Activated CD4-positive, alpha-beta T cell treated with anti-CD3 and anti-CD28 coated beads, Interleukin-10, Interleukin-2, amounts not matched to agents 100 ng/mL and 50 ng/mL, durations not matched to agents 16 hours and 8 hours (primary cell): ENCODE data around the gene SCYL1.

Experiments used
- DNase-seq: peaks from one replicate; pipeline ENCODE4 v3.0.0-alpha.2; 2020

Gene SCYL1

DNA sequence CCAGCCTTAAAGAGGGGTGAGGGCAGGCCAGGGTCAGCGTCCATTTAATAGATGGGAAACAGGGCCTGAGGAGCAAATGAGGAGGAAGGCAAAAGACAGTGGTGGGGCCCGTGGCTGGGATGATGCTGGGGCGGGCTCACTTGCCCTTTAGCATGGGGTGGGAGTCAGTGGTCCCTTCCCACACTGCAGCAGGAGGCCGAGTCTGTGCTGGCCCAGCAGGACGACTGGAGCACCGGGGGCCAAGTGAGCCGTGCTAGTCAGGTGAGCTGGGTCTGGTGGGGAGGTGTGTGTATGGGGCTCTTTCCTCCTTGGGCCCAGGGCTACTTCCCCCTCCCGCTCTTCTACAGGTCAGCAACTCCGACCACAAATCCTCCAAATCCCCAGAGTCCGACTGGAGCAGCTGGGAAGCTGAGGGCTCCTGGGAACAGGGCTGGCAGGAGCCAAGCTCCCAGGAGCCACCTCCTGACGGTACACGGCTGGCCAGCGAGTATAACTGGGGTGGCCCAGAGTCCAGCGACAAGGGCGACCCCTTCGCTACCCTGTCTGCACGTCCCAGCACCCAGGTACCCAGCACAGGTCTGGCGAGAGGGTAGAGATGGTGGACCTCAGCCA lies 12.8 kb downstream of the SCYL1 start:
- DNase-seq = no peak

DNA sequence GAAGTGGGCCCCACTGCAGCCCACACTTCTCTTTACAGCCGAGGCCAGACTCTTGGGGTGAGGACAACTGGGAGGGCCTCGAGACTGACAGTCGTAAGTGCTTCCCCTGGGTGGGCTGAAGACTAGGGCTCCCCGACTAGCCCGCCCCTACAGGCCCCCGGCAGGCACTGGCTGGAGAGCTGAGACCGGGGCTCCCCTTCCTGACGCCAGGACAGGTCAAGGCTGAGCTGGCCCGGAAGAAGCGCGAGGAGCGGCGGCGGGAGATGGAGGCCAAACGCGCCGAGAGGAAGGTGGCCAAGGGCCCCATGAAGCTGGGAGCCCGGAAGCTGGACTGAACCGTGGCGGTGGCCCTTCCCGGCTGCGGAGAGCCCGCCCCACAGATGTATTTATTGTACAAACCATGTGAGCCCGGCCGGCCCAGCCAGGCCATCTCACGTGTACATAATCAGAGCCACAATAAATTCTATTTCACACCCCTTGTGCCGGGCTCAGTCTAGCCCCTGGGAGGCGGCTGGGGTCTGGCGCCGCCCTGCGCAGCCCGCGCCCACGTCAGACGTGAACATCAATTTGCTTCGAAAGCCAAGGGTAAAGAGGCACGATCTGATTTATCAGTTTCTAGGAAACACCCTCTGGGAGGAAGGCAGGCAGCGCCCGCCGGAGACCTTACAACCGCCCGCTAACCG lies 13.5 kb downstream of the SCYL1 start:
- no peak for DNase-seq

DNA sequence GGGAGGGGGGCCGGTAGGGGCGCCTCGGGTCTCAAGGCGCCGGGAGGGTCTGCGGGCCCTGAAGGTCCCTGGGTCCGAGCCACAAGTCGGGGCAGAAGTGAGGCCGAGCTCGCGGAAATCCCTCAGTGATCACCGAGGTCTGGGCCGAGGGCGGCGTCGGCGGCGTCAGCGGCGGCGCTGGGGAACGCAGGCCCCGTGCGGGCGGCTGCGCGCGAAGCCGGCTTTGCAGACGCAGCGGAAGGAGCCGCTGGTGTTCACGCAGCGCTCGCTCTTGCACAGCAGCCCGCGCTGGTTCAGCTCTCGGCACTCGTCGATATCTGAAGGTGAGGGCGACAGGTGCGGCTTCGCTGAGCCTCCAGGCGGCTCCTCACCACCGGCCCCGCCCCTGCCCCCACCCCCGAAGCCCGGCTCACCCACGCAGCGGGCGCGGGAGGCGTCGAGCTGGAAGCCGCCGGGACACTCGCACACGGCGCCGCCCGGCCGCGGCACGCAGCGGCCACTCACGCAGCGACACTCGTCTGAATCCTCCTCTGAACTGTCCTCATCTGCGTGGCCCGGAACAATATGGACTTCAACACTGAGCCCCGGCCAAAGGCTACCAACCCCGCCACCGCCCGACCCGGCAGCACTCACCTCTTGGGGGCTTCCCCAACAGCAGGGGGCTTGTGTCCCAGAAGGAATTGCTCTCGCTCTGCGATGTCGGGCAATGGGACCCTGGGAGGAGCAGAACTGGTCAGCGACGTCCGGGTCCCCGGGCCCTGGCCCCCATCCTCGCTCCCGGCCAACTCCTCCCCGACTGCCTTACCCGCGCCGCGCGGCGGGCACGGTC lies 14.2 kb downstream of the SCYL1 start:
- no peak for DNase-seq

DNA sequence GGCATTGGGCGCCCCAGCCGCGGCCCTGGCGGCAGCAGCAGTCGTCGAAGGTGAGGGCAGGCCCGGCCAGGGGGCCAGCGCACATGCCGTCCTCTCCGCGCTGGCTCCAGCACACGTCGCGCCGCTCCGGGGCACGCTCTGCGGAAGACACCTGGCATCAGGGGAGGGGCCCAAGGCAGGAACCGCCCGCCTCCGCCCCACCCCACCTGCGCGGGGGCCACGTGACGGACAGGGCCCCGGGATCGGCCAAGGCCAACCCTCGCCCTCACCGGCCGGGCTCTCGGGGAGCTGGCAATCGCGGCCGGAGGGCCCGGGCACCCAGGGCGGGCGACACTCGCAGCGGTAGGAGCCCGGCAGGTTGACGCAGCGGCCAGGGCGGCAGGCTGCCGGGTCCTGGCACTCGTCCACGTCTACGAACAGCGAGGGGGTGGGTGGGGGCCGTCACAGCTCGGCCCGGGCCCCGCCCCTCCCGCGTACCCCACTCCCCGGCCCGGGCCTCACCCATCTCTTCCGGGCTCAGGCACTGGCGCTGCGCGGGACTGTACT lies 14.9 kb downstream of the SCYL1 start:
- DNase-seq = no peak

DNA sequence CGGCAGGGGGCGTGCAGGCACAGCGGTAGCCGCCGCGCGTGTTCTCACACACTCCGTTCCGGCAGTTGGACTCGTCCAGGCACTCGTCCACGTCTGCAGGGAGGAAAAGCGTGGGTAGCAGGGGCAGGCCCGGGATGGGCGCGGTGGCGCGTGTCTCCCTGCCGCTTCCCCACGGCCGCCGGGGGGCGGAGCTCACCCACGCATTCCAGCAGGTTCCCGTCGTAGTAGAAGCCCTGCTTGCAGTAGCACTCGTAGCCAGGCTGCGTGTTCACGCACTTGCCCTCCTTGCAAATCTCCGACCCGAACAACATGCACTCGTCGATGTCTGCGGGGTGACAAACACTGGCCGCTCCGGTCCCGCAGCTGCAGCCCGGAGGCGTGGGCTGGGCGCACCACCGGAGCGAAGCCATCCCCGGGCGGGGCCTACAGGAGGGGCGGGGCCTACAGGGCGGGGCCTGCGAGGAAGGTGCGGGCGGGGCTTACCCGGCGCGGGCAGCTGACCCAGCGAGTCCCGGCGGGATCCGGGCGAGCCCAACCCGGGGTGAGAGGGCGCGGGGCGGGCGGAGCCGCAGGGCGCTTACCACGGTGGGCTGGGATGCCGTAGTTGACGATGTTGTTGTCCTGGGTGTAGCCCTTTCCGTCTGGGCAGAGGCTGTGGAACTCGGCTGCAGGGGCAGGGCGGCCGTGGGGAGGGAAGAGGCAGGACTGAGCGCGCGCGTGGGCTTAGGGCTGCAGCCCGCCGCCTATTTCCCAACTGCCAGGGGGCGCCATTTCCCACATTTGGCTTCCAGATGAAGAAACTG lies 15.6 kb downstream of the SCYL1 start:
- peak; percentile 94 for DNase-seq

DNA sequence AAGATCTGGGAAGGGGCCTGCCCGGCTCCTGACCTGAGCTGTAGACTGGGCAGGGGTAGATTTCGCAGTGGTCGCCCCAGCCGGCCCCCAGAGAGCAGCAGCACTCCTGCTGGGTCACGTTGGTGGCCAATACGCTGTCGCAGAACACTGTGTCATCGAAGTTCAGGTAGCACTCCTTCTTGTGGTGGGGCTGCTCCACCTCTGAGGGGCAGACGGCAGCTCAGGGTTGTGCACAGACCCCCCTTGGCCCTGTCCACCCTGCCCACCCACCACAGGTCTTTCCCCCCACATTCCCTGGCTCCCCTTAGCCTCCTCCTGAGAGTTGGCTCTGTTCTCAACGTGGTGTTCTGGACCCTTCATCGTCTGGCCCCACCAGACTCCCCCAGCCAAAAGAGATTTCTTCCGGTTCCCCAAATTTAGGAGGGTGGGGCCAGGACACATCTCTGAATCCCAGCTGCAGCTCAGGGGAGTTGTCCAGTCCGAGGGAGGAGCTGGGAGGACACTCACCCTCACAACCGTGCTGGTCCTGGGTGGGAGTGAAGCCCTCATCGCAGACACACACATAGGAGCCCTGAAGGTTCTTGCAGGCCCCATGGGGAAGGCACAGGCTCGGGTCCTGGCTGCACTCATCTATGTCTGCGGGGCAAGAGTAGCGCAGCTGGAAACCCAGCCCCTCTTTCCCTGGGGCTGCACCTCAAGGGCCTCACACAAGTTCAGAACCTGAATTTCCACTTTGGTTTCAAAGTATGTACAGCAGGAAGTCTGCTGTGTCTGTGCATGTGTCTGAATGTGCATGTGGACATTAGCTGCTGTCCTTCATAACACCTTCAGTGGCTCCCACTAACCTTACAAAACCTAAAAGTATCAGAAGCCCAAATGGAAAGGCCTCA lies 16.5 kb downstream of the SCYL1 start:
- no peak for DNase-seq

DNA sequence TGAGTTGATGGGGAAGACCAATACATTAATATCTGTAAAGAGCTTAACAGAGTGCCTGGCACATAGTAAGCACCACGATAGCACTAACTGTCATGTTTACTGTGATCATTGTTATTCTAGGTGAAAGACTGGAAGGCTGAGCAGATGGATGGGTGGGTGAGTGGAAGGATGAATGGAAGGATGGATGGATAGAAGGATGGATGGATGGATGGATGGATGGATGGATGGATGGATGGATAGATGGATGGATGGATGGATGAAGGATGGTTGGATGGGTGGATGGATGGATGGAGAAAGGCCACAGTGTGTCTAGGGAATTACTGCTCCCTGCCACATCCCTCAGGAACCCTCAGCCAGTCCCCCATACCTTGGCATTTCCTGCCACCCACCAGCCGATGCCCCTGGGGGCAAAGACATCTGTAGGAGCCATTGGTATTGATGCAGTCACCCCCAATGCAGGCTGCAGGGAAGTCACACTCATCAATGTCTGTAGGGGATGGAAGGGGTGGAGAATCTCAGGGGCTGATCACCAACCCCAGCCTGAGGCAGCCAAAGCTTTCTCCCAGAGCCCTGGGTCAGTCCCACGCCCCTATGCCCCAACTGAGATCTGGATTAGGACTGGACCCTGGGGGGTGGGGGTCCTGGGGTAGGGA lies 18.0 kb downstream of the SCYL1 start:
- no peak for DNase-seq

DNA sequence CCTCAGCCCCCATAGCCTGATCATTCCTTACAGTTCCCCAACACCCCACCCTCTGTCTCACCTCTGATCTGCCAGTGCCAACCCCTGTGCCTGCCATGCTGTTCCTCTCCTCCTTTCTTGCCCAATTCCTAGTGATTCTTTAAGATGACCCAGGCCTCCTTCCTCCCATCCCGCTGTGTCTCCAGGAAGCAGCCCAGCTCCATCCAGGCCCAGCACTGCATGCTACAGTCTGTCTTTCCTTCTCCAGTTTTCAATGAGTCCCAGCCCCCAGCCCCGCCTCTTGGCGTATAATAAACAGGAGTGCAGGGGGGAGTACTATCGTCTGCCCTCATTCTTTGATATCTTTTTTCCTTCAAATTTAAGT lies 21.0 kb downstream of the SCYL1 start:
- no peak for DNase-seq

DNA sequence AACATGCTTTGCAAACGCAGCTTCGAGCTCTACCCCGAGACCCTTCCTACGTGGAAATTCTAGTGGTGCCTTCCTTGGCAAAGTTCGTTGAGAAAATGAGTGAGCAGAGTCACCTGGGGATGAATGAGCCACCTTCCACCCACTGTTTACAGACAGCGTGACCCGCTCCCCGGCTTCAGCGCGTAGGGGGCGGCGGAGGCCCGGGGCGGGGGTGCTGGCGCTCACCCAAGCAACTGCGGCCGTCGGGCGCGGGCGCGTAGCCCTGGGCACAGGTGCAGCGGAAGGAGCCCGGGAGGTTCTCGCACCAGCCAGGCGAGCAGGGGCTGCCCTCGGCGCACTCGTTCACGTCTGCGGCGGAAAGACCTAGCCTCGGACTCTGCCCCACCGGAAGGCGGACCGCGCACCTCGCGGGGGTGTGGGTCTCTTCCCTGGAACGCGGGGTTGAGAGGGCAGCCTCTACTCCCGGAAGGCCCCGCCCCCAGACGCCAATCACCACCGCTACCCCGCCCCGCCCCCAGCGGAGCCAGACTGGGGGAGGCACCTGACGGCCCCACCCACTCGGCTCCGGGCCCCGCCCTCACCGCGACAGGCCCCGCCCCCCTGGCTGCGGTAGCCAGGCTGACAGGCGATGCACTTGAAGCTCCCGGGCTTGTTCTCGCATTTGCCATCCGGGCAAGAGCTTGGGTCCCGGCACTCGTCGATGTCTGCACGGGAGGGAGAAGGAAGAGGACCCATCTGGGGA lies 21.5 kb downstream of the SCYL1 start:
- DNase-seq = peak; percentile 98

DNA sequence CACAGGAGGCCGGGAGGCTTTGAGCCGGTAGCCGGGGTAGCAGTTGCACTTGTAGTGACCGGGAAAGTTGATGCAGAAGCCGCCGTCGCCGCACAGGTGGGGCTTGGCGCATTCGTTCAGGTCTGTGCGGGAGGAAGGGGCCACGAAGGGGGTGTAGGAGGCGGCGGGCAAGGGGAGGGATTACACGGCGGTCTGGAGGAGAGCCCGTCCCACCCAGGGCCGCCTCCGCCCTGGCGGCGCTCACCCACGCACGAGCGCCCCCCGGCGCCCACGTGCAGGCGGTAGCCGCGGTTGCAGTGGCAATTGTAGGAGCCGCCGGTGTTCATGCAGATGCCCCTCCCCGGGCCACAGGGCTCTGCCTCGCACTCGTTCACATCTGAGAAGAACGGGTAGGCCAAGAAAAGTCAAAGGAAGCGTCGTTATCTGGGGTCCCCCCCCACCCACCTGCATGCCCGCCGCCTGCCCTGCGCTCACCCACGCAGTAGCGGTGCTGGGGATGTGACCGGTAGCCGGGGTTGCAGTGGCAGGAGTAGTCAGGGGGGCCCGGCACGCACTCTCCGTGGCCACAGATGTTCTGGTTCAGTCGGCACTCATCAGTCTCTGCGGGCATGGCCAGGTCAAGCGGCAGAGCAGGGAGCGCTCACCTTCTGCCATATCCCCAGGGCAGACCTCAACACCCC lies 22.7 kb downstream of the SCYL1 start:
- no peak for DNase-seq

DNA sequence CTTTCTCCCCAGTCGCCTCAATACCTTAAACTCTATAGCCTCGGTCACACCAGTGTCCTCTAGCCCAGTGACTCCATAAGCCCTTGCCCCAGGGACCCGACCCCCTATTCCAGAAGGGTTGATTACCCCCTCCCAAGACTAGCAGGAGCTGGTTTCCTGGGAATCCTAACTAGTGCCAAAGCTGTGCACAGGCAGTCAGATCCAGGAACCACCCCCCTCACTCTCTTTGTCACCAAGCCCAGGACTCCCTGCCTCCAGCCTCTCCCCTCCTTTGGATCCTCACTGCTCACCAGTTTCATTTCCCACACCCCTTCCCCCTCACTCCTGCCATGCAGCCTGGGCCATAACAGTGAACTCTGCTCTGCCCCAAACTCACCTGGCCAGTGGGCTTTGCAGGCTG lies 23.5 kb downstream of the SCYL1 start:
- no peak for DNase-seq

DNA sequence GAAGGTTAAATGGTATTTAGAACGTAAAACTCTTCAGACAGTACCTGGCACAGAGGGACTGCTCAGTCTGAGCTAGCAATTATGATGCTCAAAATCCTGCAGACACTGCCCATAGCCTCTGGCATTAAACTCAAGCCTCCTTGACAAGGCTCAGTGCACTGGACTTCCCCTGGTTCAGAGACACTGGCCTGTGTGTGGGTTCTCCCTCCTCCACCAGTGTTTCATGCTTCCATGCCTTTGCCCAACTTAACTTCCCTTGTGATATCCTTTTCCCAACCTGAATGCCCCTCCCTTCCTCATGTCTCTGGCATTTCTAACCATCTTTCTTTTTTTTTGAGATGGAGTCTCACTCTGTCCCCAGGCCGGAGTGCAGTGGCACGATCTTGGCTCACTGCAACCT lies 24.2 kb downstream of the SCYL1 start:
- no peak for DNase-seq

DNA sequence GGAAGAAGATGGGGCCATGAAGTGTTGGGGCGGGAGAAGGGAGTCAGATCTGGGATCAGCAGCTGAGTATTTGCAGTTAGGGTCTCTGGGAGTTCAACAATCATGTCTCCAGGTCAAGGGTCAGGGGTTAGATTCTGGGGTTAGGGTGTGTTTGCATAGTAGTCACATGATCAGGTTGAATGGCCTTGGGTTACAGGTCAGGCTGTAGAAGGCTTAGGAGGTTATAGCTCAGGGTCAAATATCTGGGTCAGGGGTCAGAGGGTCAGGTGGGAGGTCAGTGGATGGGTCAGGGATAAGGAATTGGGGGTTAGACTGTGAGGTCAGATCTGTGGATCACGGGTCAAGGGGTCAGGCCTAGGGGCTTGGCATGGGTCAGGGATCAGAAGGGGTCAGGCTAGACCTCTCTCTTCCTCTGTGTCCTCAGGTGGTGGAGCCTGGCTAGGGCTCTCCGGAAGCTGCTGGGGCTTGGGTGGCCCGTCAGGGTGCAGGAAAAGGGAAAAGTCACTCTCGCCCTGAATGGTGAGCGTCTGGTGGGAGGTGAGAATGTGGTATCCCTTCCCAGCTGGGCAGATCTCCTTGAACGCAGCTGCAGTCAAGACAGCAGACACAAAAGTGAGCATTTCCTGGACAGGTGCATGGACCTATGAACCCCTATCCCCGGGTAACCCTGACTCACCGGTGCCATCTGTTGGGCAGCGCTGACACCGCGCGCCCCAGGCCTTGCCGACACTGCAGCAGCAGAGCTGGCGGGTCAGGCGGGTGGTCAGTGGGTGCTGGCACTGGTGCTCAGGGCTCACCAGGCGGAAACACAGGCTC lies 26.9 kb downstream of the SCYL1 start:
- peak; percentile 74 for DNase-seq

DNA sequence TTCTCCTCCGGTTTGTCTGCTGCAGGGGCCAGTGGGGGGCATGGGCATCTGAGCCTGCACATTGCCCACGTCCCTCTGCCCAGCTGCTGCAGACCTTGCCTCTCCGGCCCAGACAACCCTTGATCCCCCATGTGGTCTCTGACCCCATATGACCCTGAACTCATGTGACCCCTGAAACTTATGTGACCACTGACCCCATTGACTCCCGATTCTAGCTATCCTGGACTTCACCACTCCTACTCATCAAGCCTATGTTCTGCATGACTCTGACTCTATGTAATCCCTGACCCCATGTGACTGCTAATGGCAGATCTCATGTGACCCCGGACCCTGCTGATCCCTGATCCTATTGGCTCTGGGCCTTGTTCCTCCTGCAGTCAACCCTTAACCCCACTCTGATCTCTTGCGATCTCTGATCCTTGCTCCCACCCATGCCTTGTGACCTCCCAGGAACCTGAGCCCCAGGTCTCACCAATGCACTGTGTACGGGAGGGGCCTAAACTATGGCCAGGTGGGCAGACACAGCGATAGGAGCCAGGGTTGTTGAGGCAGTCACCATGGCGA lies 27.6 kb downstream of the SCYL1 start:
- no peak for DNase-seq

DNA sequence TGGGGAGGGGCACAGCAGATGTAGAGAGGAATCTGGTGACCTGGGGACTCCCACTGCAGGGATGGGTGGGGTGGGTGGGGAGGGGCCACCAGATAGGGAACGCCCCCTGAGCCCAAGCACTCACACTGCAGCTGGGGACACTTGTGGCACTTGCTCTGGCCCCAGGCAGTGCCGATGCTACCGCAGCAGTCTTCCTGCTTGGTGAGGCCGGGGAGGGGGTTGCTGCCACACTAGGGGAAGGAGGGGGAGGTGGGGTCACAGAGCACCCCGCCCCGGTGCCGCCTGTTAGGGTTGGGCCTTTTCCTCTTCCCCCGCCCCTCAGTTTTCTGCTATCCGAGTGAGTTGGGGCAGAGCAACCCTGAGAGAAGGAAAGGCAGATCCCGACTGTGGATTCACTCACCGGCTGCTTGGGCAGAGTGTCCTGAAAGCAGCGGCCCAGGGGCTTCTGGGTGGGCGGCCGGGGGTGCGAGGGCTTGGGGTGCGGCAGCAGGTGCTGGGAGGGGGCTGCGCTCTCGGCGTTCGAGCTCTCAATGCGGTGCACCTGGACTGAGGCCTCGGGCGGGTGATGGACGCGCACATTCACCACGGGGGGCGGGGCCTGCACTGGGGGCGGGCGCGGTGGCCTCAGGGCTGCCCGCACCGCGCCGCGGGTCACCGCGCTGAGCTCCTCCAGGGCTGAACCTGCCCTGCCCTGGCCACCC lies 28.6 kb downstream of the SCYL1 start:
- peak; percentile 76 for DNase-seq

DNA sequence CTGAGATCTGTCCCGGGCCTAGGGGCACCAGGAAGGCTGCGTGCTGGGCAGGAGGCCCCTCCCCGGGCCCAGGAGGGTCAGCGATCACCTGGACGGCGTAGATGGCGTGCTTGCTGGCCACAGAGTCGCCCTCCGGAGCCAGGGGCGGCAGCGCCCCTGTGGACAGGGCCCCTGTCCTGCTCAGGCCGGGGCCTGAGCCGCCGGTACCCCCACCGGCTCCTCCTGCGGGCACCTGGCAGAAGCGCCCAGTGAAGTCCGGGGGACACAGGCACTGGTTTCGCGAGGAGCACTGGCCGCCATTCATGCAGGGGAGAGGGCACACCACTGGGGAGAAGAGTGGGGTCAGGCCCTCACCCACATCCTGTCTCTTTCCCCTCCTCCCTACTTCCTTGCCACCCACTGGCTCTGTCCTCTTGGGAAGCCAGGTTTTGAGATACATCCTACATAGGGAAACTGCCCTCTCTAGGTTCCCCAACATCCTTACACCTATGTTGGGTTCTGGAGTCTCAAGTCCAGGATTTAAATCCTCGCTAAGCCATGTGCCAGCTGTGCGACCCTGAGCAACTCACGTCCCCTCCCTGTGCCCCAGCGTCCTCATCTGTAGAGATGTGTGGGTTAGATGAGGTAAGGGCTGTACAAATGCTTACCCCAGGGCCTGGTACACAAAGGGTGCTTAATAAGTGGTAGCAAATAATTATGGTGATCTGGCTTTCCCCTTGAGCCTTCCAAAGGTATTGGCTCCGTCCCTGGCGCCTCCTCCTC lies 29.4 kb downstream of the SCYL1 start:
- DNase-seq = no peak

DNA sequence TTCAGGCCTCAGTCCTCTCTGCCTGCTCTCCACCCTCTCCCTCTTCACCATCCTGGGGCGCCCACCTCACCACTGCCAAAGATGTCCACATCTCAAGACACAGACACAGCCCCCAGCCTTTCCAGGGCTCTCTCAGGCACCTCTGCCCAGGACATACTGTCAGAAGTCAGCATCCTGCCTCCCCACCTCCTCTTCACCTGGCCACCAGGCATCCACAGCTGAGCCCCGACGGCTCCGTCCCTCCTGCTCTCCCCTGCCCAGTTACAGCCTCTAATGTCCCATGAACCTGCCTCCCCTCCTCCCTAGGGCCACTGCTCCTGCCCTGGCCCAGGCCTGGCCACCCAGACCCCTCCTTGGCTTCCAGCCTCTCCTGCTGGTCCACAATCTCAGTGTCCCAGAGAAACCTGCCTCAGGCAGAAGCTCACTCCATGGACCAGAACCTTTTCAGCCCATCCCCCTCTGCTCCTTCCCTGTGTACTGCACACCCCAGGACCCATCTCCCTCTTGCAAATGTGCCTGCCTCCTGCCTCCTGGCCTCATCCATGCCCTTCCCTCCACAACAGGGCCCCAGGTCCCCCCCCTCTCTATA lies 30.1 kb downstream of the SCYL1 start:
- no peak for DNase-seq
